ENCODE measurements around the gene ARL15. TPM values are rescaled to one million over a fixed set of nuclear protein-coding genes. Genes with fewer than 3 reads are reported as not detected.

Gene ARL15
- total RNA-seq, 4 donors from 2014 or later, result 8.5 to 19.1 (median 12.0) TPM

DNA sequence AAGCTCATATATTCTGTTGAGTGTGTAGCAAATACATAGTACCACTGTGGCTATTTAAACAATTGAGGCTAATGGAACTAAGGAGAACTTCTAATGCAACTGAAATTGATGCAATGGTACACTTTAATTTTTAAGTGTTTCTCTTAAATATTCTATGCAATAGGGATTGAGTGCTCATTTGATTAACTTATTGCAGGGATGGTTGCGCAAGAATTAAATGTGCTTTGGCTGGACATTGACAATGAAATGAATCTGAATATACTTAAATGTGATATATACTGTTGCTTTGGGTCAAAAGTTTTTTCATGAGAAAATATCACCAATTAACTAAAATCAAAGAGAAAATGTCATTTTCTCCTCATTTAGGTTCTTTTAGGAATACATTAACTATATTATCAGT lies 227.1 kb downstream of the ARL15 start:
- 97 to 100% methylated on average over 1 of the region's 1 CpG for WGBS, 2 donors
- no peaks in the 10 kb centered on the region for H3K9me3 ChIP-seq
- intact Hi-C loops (cut with DNase I), result no loop called here
- no peak overlapping the region for H3K27ac ChIP-seq
- no peaks in the 10 kb centered on the region for H3K27me3 ChIP-seq
- no peak overlapping the region for H3K4me3 ChIP-seq
- no peaks in the 10 kb centered on the region for H3K4me1 ChIP-seq
- no peaks in the 10 kb centered on the region for H3K36me3 ChIP-seq
- DNase-seq, result no peak
- TF ChIP-seq POLR2A (IDR thresholded peaks at IDR 0.05), result no peak
- TF ChIP-seq, protein P1, sequence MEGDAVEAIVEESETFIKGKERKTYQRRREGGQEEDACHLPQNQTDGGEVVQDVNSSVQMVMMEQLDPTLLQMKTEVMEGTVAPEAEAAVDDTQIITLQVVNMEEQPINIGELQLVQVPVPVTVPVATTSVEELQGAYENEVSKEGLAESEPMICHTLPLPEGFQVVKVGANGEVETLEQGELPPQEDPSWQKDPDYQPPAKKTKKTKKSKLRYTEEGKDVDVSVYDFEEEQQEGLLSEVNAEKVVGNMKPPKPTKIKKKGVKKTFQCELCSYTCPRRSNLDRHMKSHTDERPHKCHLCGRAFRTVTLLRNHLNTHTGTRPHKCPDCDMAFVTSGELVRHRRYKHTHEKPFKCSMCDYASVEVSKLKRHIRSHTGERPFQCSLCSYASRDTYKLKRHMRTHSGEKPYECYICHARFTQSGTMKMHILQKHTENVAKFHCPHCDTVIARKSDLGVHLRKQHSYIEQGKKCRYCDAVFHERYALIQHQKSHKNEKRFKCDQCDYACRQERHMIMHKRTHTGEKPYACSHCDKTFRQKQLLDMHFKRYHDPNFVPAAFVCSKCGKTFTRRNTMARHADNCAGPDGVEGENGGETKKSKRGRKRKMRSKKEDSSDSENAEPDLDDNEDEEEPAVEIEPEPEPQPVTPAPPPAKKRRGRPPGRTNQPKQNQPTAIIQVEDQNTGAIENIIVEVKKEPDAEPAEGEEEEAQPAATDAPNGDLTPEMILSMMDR (IDR thresholded peaks at IDR 0.05), result no peak

DNA sequence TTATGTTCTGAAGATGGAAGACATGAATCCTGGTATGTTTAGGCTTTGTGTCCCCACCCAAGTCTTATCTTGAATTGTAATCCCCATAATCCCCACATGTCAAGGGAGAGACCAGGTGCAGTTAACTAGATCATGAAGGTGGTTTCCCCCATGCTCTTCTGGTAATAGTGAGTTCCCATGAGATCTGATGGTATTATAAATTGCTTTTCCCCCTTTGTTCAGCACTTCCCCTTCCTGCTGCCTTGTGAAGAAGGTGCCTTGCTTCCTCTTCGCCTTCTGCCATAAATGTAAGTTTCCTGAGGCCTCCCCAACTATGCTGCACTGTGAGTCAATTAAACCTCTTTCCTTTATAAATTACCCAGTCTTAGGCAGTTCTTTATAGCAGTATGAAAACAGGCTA lies 229.0 kb downstream of the ARL15 start:
- H3K4me1 ChIP-seq, result no peaks in the 10 kb centered on the region
- H3K4me3 ChIP-seq, result no peak overlapping the region
- H3K27ac ChIP-seq, result no peak overlapping the region
- no peaks in the 10 kb centered on the region for H3K9me3 ChIP-seq
- no peak for DNase-seq
- intact Hi-C loops (cut with DNase I), result no loop called here
- no peaks in the 10 kb centered on the region for H3K36me3 ChIP-seq
- H3K27me3 ChIP-seq, result no peaks in the 10 kb centered on the region
- 100% methylated on average over 1 of the region's 1 CpG for WGBS, 2 donors
- TF ChIP-seq, protein P1 (IDR thresholded peaks at IDR 0.05), result no peak
- TF ChIP-seq POLR2A (IDR thresholded peaks at IDR 0.05), result no peak

DNA sequence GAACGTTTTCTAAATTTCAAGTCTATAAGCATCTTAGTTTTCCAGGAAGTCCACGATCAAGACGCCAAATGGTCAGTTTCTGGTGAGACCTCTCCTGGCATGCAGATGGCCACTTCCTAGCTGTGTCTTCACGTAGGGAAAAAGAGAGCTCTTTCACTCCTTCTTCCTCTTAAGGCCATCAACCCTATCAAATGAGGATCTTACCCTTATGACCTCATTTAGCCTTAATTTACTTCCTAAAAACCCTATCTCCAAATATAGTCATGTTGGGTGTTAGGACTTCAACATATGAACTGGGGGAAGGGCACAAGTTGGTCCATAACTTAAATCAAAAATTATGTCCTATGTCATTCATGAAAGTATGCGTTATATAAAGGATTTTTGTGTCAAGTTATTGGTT lies 229.5 kb downstream of the ARL15 start:
- Histone ChIP-seq H3K4me3 (no peak overlapping the region), H3K27ac (no peak overlapping the region), H3K36me3 (no peaks in the 10 kb centered on the region), H3K27me3 (no peaks in the 10 kb centered on the region), H3K9me3 (no peaks in the 10 kb centered on the region), H3K4me1 (no peaks in the 10 kb centered on the region)
- DNase-seq, result no peak
- WGBS, 2 donors, result 84% methylated on average over 5 of the region's 5 CpGs
- TF ChIP-seq, protein P1 (IDR thresholded peaks at IDR 0.05), result no peak
- TF ChIP-seq POLR2A (IDR thresholded peaks at IDR 0.05), result no peak
- intact Hi-C loops (cut with DNase I), result no loop called here

DNA sequence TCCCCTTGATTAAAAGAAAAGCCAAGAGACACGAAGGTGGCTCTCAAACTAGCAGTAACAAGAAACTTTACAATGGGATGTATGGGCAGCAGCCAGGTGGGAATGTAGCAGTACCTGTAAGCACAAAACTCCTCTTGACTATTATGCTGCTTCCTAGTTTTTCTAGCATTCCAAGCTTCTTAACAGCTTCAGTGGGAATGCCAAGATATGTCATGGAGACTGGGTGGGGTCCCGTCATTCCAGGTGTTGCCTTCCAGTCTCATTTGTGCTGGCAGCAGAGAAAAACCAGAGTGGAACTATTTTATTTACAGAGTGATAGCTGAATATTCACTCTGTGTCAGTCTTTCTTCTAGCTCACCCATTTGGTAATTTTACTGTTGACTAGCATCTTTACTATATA lies 236.6 kb downstream of the ARL15 start:
- Histone ChIP-seq H3K27ac (no peak overlapping the region), H3K4me1 (no peaks in the 10 kb centered on the region), H3K9me3 (no peaks in the 10 kb centered on the region), H3K36me3 (peaks cover 0 to 5% (median 4%) of the 10 kb centered on the region in 3 donors), H3K4me3 (no peak overlapping the region), H3K27me3 (no peaks in the 10 kb centered on the region)
- intact Hi-C loops (cut with DNase I), result no loop called here
- TF ChIP-seq, protein P1 (IDR thresholded peaks at IDR 0.05), result no peak
- no peak for TF ChIP-seq POLR2A (IDR thresholded peaks at IDR 0.05)
- DNase-seq, result no peak
- WGBS, 2 donors, result 40 to 62% methylated on average over 2 of the region's 2 CpGs

DNA sequence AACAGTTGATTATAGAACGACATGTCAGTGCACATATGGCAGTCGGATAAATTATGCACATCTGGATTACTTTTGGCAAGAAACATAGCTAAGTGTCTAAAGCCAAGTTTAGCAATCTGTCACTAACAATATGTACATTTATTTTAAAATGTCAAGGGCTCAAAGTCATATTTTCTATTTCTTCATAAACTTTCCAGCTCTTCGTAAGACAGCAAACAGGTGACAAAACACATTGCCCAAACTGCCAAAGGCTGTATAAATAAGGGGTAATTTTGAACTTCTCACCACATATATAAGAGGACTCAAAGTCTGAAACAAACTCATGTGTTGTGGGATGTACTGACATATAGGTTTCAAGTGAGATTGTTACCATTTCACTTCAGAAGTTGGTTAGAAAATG lies 237.2 kb downstream of the ARL15 start:
- intact Hi-C loops (cut with DNase I), result no loop called here
- no peaks in the 10 kb centered on the region for H3K4me1 ChIP-seq
- 41 to 44% methylated on average over 3 of the region's 3 CpGs for WGBS, 2 donors

More for the DNA sequence above, 237.2 kb downstream of the ARL15 start:
- Histone ChIP-seq H3K36me3 (peaks cover 0 to 5% (median 4%) of the 10 kb centered on the region in 3 donors), H3K27ac (no peak overlapping the region), H3K4me3 (no peak overlapping the region), H3K27me3 (no peaks in the 10 kb centered on the region), H3K9me3 (no peaks in the 10 kb centered on the region)
- no peak for TF ChIP-seq POLR2A (IDR thresholded peaks at IDR 0.05)
- TF ChIP-seq, protein P1 (IDR thresholded peaks at IDR 0.05), result no peak
- DNase-seq, result no peak

All from esophagus squamous epithelium (tissue), 5 donors.